Muscle of back (tissue), 11 donors: ENCODE data around the gene TMEM127. TPM values are rescaled to one million over a fixed set of nuclear protein-coding genes. Genes with fewer than 3 reads are reported as not detected.
"Not testable (repeated sequence)": the region's sequence is repeated elsewhere in the genome, so short reads cannot be mapped to it uniquely, and the experiment has no call there.

Experiments used
- DNase-seq, 3 donors: peaks; one replicate each; pipeline versions ENCODE4 v3.0.0 to v3.0.0-alpha.2; 2013
- polyA plus RNA-seq, 10 donors: library from polyadenylated mRNA; unstranded; fragments of 120-200 nt; gene quantifications; one replicate each; pipeline ENCODE4 v1.2.1, GENCODE V29; 2013; ENCODE audit not compliant: insufficient read length in 10 of 10

TMEM127 gene
- polyA plus RNA-seq, 10 donors, result 23.7 to 31.1 (median 25.3) TPM

GRCh38 chr2:96265349-96265839, 403 bp downstream of the TMEM127 start:
- DNase-seq, result no peak

DNA sequence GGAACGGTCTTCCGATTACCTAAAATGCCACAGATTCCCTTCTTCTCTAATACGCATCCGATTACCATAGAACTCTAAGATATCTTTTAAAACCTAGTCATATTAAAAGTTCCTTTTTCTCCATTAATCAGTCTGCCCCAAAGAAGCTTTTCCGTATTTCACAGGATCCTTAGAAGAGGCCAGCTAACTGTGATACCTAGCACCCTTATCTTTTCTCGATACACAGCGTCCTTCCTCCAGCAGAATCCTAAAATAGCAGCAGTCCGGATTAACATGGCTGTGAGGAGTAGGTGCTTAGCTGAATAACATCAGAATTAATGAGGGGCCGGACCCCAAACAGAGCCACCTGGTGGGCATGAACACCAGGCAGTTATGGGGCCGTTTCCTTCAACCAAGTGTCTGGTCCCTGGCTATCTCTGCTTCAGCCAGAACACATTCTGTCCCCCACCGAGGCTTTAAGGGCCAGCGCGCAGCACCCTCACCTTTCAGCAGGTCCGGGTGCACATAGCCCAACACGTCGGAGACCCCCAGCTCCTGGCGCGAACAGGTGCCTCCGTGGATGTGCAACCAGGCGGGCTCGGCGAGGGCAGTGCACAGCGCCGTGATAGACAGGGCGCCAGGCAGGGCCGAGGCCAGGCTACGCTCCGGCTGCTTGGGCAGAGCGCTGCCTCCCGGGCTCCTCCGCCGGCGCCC, 995 bp downstream of the TMEM127 start:
- DNase-seq, result peak in 1 of 3 donors; percentile 61

DNA sequence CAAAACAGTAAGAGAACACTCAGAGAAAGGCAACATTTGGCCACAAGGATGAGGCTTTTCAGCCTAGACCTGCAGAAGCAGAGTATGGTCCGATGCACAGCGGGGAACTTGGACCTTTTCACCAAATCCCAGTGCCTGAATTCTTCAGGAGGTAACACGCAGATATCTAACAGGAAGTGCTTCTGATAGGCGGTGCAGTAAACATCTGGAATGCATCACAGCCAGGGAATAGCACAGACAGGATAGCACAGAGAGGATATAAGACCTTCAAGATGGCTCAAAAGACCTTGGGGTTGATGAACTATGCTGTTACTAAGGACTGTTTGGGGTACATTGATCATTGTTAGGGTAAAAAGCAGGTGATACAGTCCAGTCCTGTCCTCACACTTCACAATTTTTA, 1.7 kb downstream of the TMEM127 start:
- DNase-seq, result no peak

DNA sequence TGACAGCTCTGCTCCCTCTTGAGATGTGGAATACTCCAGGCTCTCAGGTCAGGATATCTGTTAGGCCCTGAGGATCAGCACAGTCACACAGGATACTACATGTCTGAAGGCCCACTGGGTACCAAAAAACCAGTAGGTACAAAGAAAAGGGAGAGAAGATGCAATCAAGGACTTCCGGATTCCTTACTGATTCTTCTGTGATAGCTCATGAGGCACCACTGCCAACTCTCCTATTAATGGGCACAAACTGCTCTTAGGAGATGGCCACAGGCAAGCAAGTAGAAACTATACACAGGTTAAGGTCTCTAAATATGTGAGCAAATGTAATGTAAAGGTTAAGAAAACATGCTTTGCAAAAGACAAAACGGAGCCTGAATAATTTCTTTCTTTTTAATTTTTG, 3.5 kb downstream of the TMEM127 start:
- no peak for DNase-seq

GRCh38 chr2:96261328-96262003, 4.3 kb downstream of the TMEM127 start:
- no peak for DNase-seq

GRCh38 chr2:96260387-96261260, 5.2 kb downstream of the TMEM127 start:
- peak in 2 of 3 donors; percentile 41 to 43 for DNase-seq

- no peak for DNase-seq
Observed at GRCh38 chr2:96259497-96259921, 6.3 kb downstream of the TMEM127 start.

DNA sequence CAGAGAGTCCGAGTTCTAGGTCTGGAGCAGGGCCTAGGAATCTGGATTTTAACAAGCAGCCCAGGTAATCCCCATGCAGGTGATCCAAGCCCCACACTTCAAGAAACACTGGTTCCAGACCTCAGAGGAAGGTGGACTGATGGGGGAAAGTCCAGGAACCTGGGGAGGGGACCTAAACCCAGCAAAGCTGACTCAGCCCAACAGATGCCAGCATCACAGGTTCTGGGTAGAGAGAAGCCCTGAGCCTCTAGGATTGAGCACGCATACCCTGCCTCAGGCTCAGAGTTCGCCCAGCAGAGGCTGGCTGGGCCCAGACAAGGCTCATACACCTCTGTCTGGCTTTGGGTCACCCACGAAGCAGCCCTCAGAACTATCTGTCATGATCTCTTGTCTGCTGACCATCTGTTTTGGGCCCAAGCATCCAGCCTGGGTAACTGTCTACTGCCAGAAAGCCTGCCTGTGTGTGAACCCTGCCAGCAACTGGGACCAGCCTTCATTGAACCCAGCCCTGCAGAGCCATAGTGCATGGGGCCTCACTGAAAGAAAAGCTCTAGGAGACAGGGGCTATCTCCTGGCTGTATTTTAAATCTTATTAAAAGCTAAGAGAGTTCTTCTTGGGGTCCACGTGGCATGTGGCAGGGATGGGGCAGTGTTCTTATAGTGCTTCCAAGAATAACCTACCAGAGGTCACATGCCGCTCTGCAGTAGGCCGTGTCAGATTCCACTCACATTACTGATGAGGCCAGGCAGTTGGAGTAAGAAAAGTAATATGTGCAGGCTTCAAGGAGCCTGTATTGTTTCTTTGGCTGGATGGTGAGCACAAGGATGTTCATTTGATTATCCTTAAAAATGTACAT, 7.4 kb downstream of the TMEM127 start:
- DNase-seq, result peak in 1 of 3 donors; percentile 43

- not testable (repeated sequence) for DNase-seq
Observed at GRCh38 chr2:96257744-96258143, 8.1 kb downstream of the TMEM127 start.

GRCh38 chr2:96256611-96257113, 9.1 kb downstream of the TMEM127 start:
- DNase-seq, result no peak

DNA sequence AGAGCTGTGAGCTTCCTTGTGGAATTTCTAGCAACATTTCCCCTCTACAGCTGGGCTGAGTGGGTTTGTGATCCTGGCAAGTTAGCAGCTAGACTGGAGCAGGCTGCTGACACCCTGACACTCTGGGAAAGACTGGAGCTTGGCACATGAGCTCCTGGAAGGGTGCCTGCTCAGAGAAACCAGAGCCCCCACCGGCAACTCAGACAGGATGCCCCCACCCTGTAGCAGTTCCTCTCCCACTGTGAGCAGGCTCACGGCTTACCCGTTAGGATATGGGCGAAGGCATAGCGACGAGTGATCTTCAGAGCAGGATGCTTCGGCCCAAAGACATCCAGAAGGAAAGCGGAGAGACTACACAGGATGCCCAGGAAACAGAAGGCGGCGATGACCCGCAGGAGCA, 11.2 kb downstream of the TMEM127 start:
- no peak for DNase-seq

- no peak for DNase-seq
Observed at GRCh38 chr2:96253006-96253405, 12.8 kb downstream of the TMEM127 start.

DNA sequence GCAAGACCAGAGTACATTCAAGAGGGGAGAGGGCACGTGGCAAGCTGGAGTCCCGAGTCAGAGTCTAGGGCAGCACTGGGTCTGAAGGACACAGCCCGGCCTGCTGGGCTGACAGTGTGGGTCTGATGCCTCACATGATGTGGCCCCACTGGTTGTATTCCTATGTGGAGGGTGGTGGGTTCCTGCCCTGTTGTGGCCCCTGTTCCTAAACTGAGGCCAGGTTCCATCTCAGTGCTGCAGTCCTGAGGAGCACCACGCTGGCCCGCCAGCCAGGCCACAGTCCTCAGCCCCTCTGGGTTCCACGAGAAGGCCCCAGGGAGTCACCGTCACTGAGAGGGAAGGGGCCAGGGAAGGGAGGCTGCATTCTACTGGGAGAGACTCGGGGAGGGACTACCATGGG, 13.3 kb downstream of the TMEM127 start:
- DNase-seq, result no peak

DNA sequence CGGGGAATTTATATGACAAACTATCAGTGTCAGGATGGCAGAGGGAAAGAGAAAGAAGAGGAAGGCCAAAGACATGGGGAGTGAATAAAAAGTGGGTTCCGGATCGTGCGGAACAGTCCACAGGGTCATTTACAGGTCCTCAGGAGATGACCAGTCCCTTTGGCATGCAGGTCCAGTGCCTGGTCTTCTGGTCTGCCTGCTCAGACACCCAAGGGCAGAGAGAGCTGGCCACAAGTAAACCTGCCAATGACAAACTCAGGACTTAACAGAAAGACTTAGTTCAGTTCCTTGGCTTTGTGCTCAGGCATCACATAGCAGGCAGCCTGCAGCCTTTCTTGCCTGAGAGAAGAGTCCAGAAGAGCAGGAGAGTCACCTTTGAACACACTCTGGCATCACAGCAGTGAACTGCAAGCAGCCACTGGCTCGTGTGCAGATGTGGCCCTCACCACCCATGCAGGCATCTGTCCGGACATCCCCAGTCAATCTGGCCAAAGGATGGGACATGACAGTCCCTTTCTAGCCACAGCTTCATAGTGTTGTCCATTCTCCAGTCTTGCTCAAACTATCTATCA, 14.0 kb downstream of the TMEM127 start:
- DNase-seq, result peak in 1 of 3 donors; percentile 43

DNA sequence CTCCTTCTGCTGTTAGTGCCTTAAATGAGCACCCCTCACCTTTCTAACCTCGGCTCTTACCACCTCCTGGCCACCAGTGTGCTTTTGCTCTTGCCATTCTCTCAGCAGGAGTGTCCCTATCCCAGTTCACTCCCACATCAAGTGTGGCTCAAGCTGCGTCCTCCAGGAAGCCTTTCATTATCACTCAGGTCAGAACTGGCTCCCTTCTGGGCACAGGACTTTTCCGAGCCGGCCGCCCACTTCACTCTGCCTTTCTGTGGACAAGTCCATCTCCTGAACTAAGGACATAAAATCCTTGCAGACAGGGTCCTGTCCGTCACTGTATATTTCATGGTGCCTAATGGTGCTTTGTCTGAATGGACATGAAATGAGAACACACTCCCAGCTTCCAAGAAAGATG, 15.6 kb downstream of the TMEM127 start:
- DNase-seq, result no peak

- peak; percentile 73 to 85 (median 75) for DNase-seq
Observed at GRCh38 chr2:96249654-96250053, 16.1 kb downstream of the TMEM127 start.

DNA sequence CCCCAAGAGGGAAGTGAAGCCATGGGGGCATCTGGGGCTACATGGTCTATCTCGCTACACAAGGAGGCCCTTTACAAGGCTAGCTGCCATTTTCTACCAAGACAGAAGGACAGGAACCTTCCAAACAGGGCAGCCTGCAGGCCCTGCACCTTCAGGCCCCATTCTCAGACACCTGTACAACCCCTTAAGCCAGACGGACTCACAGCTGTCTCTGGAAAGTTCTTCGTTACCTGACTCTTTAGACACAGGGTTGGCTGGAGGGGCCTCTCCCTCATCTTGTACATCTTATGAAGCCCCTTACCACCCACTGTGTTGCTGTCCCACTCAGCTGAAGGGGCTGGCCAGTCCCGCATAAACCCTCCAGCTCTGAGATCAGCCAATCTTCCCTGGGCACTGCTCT, 17.2 kb downstream of the TMEM127 start:
- DNase-seq, result no peak

GRCh38 chr2:96247896-96248295, 17.9 kb downstream of the TMEM127 start:
- DNase-seq, result no peak

- no peak for DNase-seq
Observed at GRCh38 chr2:96247009-96247408, 18.8 kb downstream of the TMEM127 start.

GRCh38 chr2:96245609-96246390, 20.0 kb downstream of the TMEM127 start:
- no peak for DNase-seq
